Stimulated activated CD4-positive, alpha-beta T cell treated with anti-CD3 and anti-CD28 coated beads, Interleukin-4, amount 100 ng/mL, for 24 hours (primary cell): ENCODE data around the gene C14orf93.

Experiments used
- DNase-seq: peaks from one replicate; pipeline ENCODE4 v3.0.0-alpha.2; 2020

Gene C14orf93

GRCh38 chr14:23009939-23010726, at the start of gene C14orf93:
Gene C14orf93, minus strand, starts transcription at chr14:23010143. Its CDS starts 11,120 bp downstream, at chr14:22999023.
- DNase-seq: peak; percentile 85

GRCh38 chr14:23058654-23059504, 48.9 kb upstream of the C14orf93 start:
- DNase-seq: no peak

- DNase-seq: peak; percentile 88
These were observed 48.1 kb upstream of the C14orf93 start for GRCh38 chr14:23057757-23058653.

- DNase-seq: peak; percentile 69
These were observed 47.2 kb upstream of the C14orf93 start, which contains the start of gene CDH24 for GRCh38 chr14:23056956-23057756. Gene CDH24, minus strand, starts transcription at chr14:23057520. Its CDS starts 1,787 bp downstream, at chr14:23055733.

GRCh38 chr14:23056145-23056955, 46.4 kb upstream of the C14orf93 start:
- DNase-seq: peak; percentile 72

GRCh38 chr14:23055621-23056144, 45.7 kb upstream of the C14orf93 start:
- no peak for DNase-seq

GRCh38 chr14:23055147-23055550, 45.2 kb upstream of the C14orf93 start:
- DNase-seq: no peak

GRCh38 chr14:23054000-23054811, 44.3 kb upstream of the C14orf93 start:
- peak; percentile 29 for DNase-seq

GRCh38 chr14:23053426-23053825, 43.5 kb upstream of the C14orf93 start:
- DNase-seq: no peak

GRCh38 chr14:23052671-23053070, 42.7 kb upstream of the C14orf93 start:
- no peak for DNase-seq

- DNase-seq: no peak
These were observed 42.3 kb upstream of the C14orf93 start for GRCh38 chr14:23052182-23052623.

- no peak for DNase-seq
These were observed 41.5 kb upstream of the C14orf93 start for GRCh38 chr14:23051141-23052057.

GRCh38 chr14:23049011-23049410, 39.1 kb upstream of the C14orf93 start:
- DNase-seq: no peak

- no peak for DNase-seq
These were observed 38.1 kb upstream of the C14orf93 start for GRCh38 chr14:23047751-23048693.

GRCh38 chr14:23047034-23047634, 37.2 kb upstream of the C14orf93 start:
- DNase-seq: no peak

- DNase-seq: no peak
These were observed 35.7 kb upstream of the C14orf93 start for GRCh38 chr14:23045419-23046357.
